ENCODE measurements around the gene HSD11B2. TPM values are rescaled to one million over a fixed set of nuclear protein-coding genes. Genes with fewer than 3 reads are reported as not detected.
A peak's percentile ranks its signal among the peaks of the same experiment; 100 is the strongest.

HSD11B2 gene
- total and polyA plus RNA-seq, 3 experiments from 2014 or later: 1.1 to 1.5 TPM; not detected in 1

GRCh38 chr16:67483150-67483549, 52.2 kb downstream of the HSD11B2 start, which contains the start of gene AGRP:
Gene AGRP (minus strand): TSS chr16:67483547. CDS start chr16:67483398, 149 bp downstream.
- CTCF ChIA-PET: interaction anchor here (0.8 to 6.3 kb wide), 5 partner anchors 8 to 81 kb away, joined by 3 to 94 read pairs (median 7); no protein-coding TSS in a partner anchor
- peaks cover 17% of the 10 kb centered on the region for H3K36me3 ChIP-seq (ENCODE audit: insufficient read depth, low read length)
- H3K4me3 ChIP-seq (ENCODE audit: low read length): peak within 1 kb of the TSS; percentile 83
- Mint-ChIP-seq H3K4me3 (peak within 1 kb of the TSS; percentile 96 to 100 (median 100)), H3K36me3 (peaks cover 0 to 42% (median 0%) of the 10 kb centered on the region in 3 donors), H3K27me3 (peaks cover 0 to 2% of the 10 kb centered on the region in 2 donors), H3K27ac (peak within 1 kb of the TSS; percentile 71 to 99 (median 99)), H3K4me1 (peaks cover 30 to 52% (median 30%) of the 10 kb centered on the region in 3 donors), H3K9me3 (no peaks in the 10 kb centered on the region)
- POLR2A ChIA-PET: no interaction called here
- H3K27me3 ChIP-seq (ENCODE audit: insufficient read depth, low read length, poor library complexity, severe bottlenecking): no peaks in the 10 kb centered on the region
- peaks cover 28% of the 10 kb centered on the region for H3K4me1 ChIP-seq (ENCODE audit: insufficient read depth, low read length)
- peak within 1 kb of the TSS; percentile 98 for H3K27ac ChIP-seq (ENCODE audit: low read depth, low read length)
- DNase-seq: no peak
- no peaks in the 10 kb centered on the region for H3K9me3 ChIP-seq (ENCODE audit: low read length)

- Mint-ChIP-seq H3K27me3 (peaks cover 0 to 2% of the 10 kb centered on the region in 2 donors), H3K9me3 (no peaks in the 10 kb centered on the region), H3K4me1 (peaks cover 23 to 47% (median 27%) of the 10 kb centered on the region in 3 donors), H3K36me3 (peaks cover 0 to 42% (median 0%) of the 10 kb centered on the region in 3 donors), H3K27ac (peak overlapping the region in 5 of 8 donors; percentile 11 to 94 (median 52)), H3K4me3 (peak overlapping the region in 1 of 7 donors; percentile 20)
- H3K27ac ChIP-seq (ENCODE audit: low read depth, low read length): no peak overlapping the region
- POLR2A ChIA-PET: interaction anchor here (0.7 kb wide), 1 partner anchor 39 kb away, joined by 3 read pairs; no protein-coding TSS in a partner anchor
- no peaks in the 10 kb centered on the region for H3K9me3 ChIP-seq (ENCODE audit: low read length)
- H3K4me1 ChIP-seq (ENCODE audit: insufficient read depth, low read length): peaks cover 28% of the 10 kb centered on the region
- peaks cover 17% of the 10 kb centered on the region for H3K36me3 ChIP-seq (ENCODE audit: insufficient read depth, low read length)
- H3K27me3 ChIP-seq (ENCODE audit: insufficient read depth, low read length, poor library complexity, severe bottlenecking): no peaks in the 10 kb centered on the region
- no peak for DNase-seq
- CTCF ChIA-PET: interaction anchor here (1.4 to 6.3 kb wide), 5 partner anchors 9 to 333 kb away, joined by 3 to 94 read pairs (median 6); no protein-coding TSS in a partner anchor
- no peak overlapping the region for H3K4me3 ChIP-seq (ENCODE audit: low read length)
These were observed 53.0 kb downstream of the HSD11B2 start for GRCh38 chr16:67483731-67484525.

GRCh38 chr16:67486805-67487204, 55.9 kb downstream of the HSD11B2 start:
- peak overlapping the region in 3 of 8 donors; percentile 17 to 91 (median 54) for H3K27ac Mint-ChIP-seq
- Histone ChIP-seq H3K27ac (ENCODE audit: low read depth, low read length) (no peak overlapping the region), H3K4me3 (ENCODE audit: low read length) (no peak overlapping the region), H3K9me3 (ENCODE audit: low read length) (no peaks in the 10 kb centered on the region), H3K36me3 (ENCODE audit: insufficient read depth, low read length) (peaks cover 17% of the 10 kb centered on the region), H3K27me3 (ENCODE audit: insufficient read depth, low read length, poor library complexity, severe bottlenecking) (no peaks in the 10 kb centered on the region), H3K4me1 (ENCODE audit: insufficient read depth, low read length) (peaks cover 16% of the 10 kb centered on the region)
- peaks cover 13 to 22% (median 15%) of the 10 kb centered on the region in 3 donors for H3K4me1 Mint-ChIP-seq
- H3K27me3 Mint-ChIP-seq: peaks cover 0 to 2% of the 10 kb centered on the region in 2 donors
- H3K4me3 Mint-ChIP-seq: no peak overlapping the region
- peaks cover 0 to 41% (median 0%) of the 10 kb centered on the region in 3 donors for H3K36me3 Mint-ChIP-seq
- DNase-seq: no peak
- CTCF ChIA-PET: interaction anchor here (1.3 to 14.6 kb wide), 3 partner anchors 27 to 34 kb away, joined by 8 to 87 read pairs (median 23); no protein-coding TSS in a partner anchor
- H3K9me3 Mint-ChIP-seq: no peaks in the 10 kb centered on the region
- POLR2A ChIA-PET: no interaction called here

Other genes with a start within 250 kb of the HSD11B2 start
- 10 to 100 TPM; 15.3 to 15.6 TPM for gene MATCAP1, start 247.2 kb upstream of the HSD11B2 start, total RNA-seq
- 0.68 TPM for gene MATCAP1, start 247.2 kb upstream of the HSD11B2 start, polyA plus RNA-seq
- not detected for gene EXOC3L1, start 241.0 kb upstream of the HSD11B2 start, total RNA-seq
- not detected for gene EXOC3L1, start 241.0 kb upstream of the HSD11B2 start, polyA plus RNA-seq
- gene E2F4, start 239.0 kb upstream of the HSD11B2 start, total RNA-seq: 100 to 1,000 TPM; 137 to 139 TPM
- 86.0 TPM for gene E2F4, start 239.0 kb upstream of the HSD11B2 start, polyA plus RNA-seq
- 1 to 10 TPM; 5.0 to 5.3 TPM for gene ELMO3, start 232.0 kb upstream of the HSD11B2 start, total RNA-seq
- gene ELMO3, start 232.0 kb upstream of the HSD11B2 start, polyA plus RNA-seq: not detected
- gene TMEM208, start 204.0 kb upstream of the HSD11B2 start, total RNA-seq: 10 to 100 TPM; 58.4 to 69.5 TPM
- 83.7 TPM for gene TMEM208, start 204.0 kb upstream of the HSD11B2 start, polyA plus RNA-seq
- gene FHOD1, start 183.6 kb upstream of the HSD11B2 start, total RNA-seq: 100 to 1,000 TPM; 111 to 117 TPM
- gene FHOD1, start 183.6 kb upstream of the HSD11B2 start, polyA plus RNA-seq: 5.5 TPM
- 1 to 10 TPM; 5.2 TPM for gene SLC9A5, start 182.1 kb upstream of the HSD11B2 start, total RNA-seq
- not detected for gene SLC9A5, start 182.1 kb upstream of the HSD11B2 start, polyA plus RNA-seq
- 10 to 100 TPM; 25.3 to 29.3 TPM for gene PLEKHG4, start 151.6 kb upstream of the HSD11B2 start, total RNA-seq
- 1.6 TPM for gene PLEKHG4, start 151.6 kb upstream of the HSD11B2 start, polyA plus RNA-seq
- gene KCTD19, start 104.4 kb upstream of the HSD11B2 start, total RNA-seq: 1 to 10 TPM in 1 of 2 experiments, under 1 TPM in 1; 0.71 to 1.4 TPM
- not detected for gene KCTD19, start 104.4 kb upstream of the HSD11B2 start, polyA plus RNA-seq
- under 1 TPM; 0.28 to 0.31 TPM for gene LRRC36, start 104.3 kb upstream of the HSD11B2 start, total RNA-seq
- gene LRRC36, start 104.3 kb upstream of the HSD11B2 start, polyA plus RNA-seq: not detected
- gene TPPP3, start 37.6 kb upstream of the HSD11B2 start, total RNA-seq: not detected
- not detected for gene TPPP3, start 37.6 kb upstream of the HSD11B2 start, polyA plus RNA-seq
- 1 to 10 TPM; 1.3 TPM for gene ZDHHC1, start 14.6 kb upstream of the HSD11B2 start, total RNA-seq
- gene ZDHHC1, start 14.6 kb upstream of the HSD11B2 start, polyA plus RNA-seq: 0.60 TPM
- gene ATP6V0D1, start 50.0 kb downstream of the HSD11B2 start, total RNA-seq: 10 to 100 TPM; 49.3 to 57.6 TPM
- 107 TPM for gene ATP6V0D1, start 50.0 kb downstream of the HSD11B2 start, polyA plus RNA-seq
- gene AGRP, start 52.4 kb downstream of the HSD11B2 start, total RNA-seq: not detected
- not detected for gene AGRP, start 52.4 kb downstream of the HSD11B2 start, polyA plus RNA-seq
- gene RIPOR1, start 97.7 kb downstream of the HSD11B2 start, total RNA-seq: 10 to 100 TPM; 23.2 to 27.4 TPM
- 6.1 TPM for gene RIPOR1, start 97.7 kb downstream of the HSD11B2 start, polyA plus RNA-seq
- 10 to 100 TPM; 65.4 to 67.4 TPM for gene CTCF, start 131.4 kb downstream of the HSD11B2 start, total RNA-seq
- gene CTCF, start 131.4 kb downstream of the HSD11B2 start, polyA plus RNA-seq: 66.4 TPM
- gene CARMIL2, start 214.0 kb downstream of the HSD11B2 start, total RNA-seq: 100 to 1,000 TPM; 124 to 139 TPM
- gene CARMIL2, start 214.0 kb downstream of the HSD11B2 start, polyA plus RNA-seq: 24.5 TPM
- 10 to 100 TPM; 79.1 to 81.7 TPM for gene ACD, start 229.1 kb downstream of the HSD11B2 start, total RNA-seq
- 55.6 TPM for gene ACD, start 229.1 kb downstream of the HSD11B2 start, polyA plus RNA-seq
- 10 to 100 TPM; 16.7 to 18.3 TPM for gene PARD6A, start 229.8 kb downstream of the HSD11B2 start, total RNA-seq
- 14.7 TPM for gene PARD6A, start 229.8 kb downstream of the HSD11B2 start, polyA plus RNA-seq
- gene ENKD1, start 235.6 kb downstream of the HSD11B2 start, total RNA-seq: 10 to 100 TPM; 15.1 to 15.6 TPM
- 1.7 TPM for gene ENKD1, start 235.6 kb downstream of the HSD11B2 start, polyA plus RNA-seq
- gene C16orf86, start 235.7 kb downstream of the HSD11B2 start, total RNA-seq: 1 to 10 TPM in 1 of 2 experiments, under 1 TPM in 1; 0.79 to 1.9 TPM
- 2.7 TPM for gene C16orf86, start 235.7 kb downstream of the HSD11B2 start, polyA plus RNA-seq